Measurements from ENCODE around the gene ITPR2.
"Not testable (repeated sequence)": the region's sequence is repeated elsewhere in the genome, so short reads cannot be mapped to it uniquely, and the experiment has no call there.

Gene ITPR2

GRCh38 chr12:26786865-26787514, 46.0 kb downstream of the ITPR2 start:
- DNase-seq (ENCODE audit: low read depth), result no peak

GRCh38 chr12:26786491-26786864, 46.5 kb downstream of the ITPR2 start:
- DNase-seq (ENCODE audit: low read depth), result no peak

GRCh38 chr12:26783816-26784379, 49.1 kb downstream of the ITPR2 start:
- DNase-seq (ENCODE audit: low read depth), result not testable (repeated sequence)

- no peak for DNase-seq (ENCODE audit: low read depth)
Measured at GRCh38 chr12:26783131-26783526, 49.9 kb downstream of the ITPR2 start.

GRCh38 chr12:26782372-26783130, 50.4 kb downstream of the ITPR2 start:
- DNase-seq (ENCODE audit: low read depth), result no peak

- DNase-seq (ENCODE audit: low read depth), result not testable (repeated sequence)
Measured at GRCh38 chr12:26780656-26781055, 52.3 kb downstream of the ITPR2 start.

GRCh38 chr12:26778173-26778775, 54.7 kb downstream of the ITPR2 start:
- DNase-seq (ENCODE audit: low read depth), result not testable (repeated sequence)

- DNase-seq (ENCODE audit: low read depth), result no peak
Measured at GRCh38 chr12:26777236-26777635, 55.8 kb downstream of the ITPR2 start.

- not testable (repeated sequence) for DNase-seq (ENCODE audit: low read depth)
Measured at GRCh38 chr12:26775991-26776390, 57.0 kb downstream of the ITPR2 start.

GRCh38 chr12:26773313-26774104, 59.5 kb downstream of the ITPR2 start:
- no peak for DNase-seq (ENCODE audit: low read depth)

- no peak for DNase-seq (ENCODE audit: low read depth)
Measured at GRCh38 chr12:26771861-26772260, 61.1 kb downstream of the ITPR2 start.

GRCh38 chr12:26770239-26771070, 62.5 kb downstream of the ITPR2 start:
- no peak for DNase-seq (ENCODE audit: low read depth)

GRCh38 chr12:26769611-26770010, 63.4 kb downstream of the ITPR2 start:
- DNase-seq (ENCODE audit: low read depth), result no peak

- no peak for DNase-seq (ENCODE audit: low read depth)
Measured at GRCh38 chr12:26768611-26769603, 64.1 kb downstream of the ITPR2 start.

GRCh38 chr12:26767865-26768264, 65.1 kb downstream of the ITPR2 start:
- no peak for DNase-seq (ENCODE audit: low read depth)

- DNase-seq (ENCODE audit: low read depth), result no peak
Measured at GRCh38 chr12:26767116-26767515, 65.9 kb downstream of the ITPR2 start.

GRCh38 chr12:26762186-26762585, 70.8 kb downstream of the ITPR2 start:
- DNase-seq (ENCODE audit: low read depth), result no peak

- no peak for DNase-seq (ENCODE audit: low read depth)
Measured at GRCh38 chr12:26761775-26762174, 71.2 kb downstream of the ITPR2 start.

GRCh38 chr12:26760657-26761293, 72.2 kb downstream of the ITPR2 start:
- no peak for DNase-seq (ENCODE audit: low read depth)
